Diencephalon (tissue), 1 donor: ENCODE measurements around the gene BFAR. TPM values are rescaled to one million over a fixed set of nuclear protein-coding genes. Genes with fewer than 3 reads are reported as not detected.

Source experiments
- small RNA-seq: library from RNA; depleted of rRNA; stranded (forward); fragments of <200 nt; gene quantifications from one replicate; pipeline ENCODE3, GENCODE V24; 2014
- total RNA-seq: library from RNA; depleted of rRNA; stranded (reverse); fragments of >200 nt; gene quantifications from one replicate; pipeline ENCODE4 v1.2.3, GENCODE V29; 2014

The BFAR gene
- total RNA-seq, result 55.4 TPM

GRCh38 chr16:14632693-14633569, at the start of gene BFAR:
BFAR (plus strand) TSS chr16:14632951; CDS start chr16:14644347, 11,396 bp downstream.

GRCh38 chr16:14629919-14630619, 2.7 kb upstream of the BFAR start, which contains the start of gene PARN:
PARN (minus strand) TSS chr16:14630260; CDS start chr16:14630125, 135 bp downstream.

DNA sequence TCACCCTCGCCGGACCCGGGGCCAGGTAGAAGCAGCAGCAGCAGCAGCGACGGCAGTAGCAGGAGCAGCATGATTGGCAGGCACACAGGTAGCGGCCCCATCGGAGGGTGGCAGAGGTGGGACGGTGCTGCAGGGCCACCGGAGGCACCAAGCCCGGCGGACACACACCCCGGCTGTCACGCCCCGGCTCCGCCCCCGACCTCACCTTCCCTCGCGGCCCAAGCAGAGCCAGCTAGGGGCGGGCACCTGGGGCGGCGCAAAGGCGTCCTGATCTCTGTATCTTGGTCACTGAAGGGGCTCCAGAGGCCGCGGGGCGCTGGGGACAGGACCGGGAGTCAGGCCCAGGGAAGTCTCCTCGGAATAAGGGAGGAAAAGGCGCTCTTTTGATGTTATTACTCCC, 61.4 kb downstream of the BFAR start, which contains the start of gene PLA2G10:
PLA2G10 (minus strand) TSS at position 180 of the 400 bp plus-strand sequence; CDS start at position 101, 79 bp downstream.

DNA sequence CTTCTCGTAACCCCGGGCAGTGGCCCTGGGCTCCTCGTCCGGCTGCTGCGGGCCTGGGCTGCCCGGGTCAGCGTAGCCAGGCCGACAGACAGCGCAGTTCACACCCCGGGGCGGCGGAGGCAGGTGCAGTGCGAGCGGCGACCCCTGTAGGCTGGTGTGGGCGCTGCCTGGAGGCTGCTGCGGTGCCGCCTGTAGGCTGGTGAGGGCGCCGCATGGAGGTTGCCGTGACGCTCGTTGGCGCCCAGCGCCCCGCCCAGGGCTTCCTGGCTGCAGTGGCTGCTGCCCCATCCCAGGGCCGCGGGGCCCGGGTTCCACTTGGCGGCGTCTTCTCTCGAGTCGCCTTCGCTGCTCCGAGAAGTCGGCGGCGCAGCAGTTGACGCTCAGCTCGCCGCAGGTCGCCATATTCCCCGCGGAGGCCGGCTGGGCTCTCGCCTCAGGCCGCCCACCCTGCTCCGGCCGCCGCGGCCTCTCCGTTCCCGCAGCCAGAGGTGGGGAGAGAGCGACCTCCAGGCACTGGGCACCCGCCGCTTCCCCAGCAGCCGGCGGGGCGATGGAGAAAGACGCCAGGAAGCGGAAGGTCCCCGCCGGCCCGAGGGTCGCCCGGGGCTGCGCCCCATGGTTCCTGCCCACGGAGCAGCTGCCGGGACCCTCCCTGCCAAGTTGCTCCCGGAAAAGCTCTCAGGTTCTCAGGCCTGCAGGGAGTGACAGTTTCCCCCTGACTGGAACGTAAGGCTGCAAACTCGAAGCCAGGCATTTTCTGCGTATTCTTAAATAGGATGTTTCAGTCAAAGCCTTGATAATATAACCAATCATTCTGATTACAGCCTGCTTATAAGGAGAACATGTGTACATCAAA, 70.6 kb downstream of the BFAR start, which contains the start of gene NPIPA3:
NPIPA3 (plus strand) TSS at position 256 of the 856 bp plus-strand sequence. CDS start 5,533 bp downstream, outside the sequence.

Small RNA genes within 50 kb of the gene (small RNA-seq; reads per million reads assigned to genes)
- gene RN7SL274P (not detected), gene RNU7-125P (not detected)

Other genes starting within 250 kb of the BFAR start
- gene PARN, start 2.7 kb upstream of the BFAR start, total RNA-seq, result 27.0 TPM
- gene PLA2G10, start 61.4 kb downstream of the BFAR start, total RNA-seq, result not detected
- gene NPIPA3, start 70.5 kb downstream of the BFAR start, total RNA-seq, result 0.69 TPM
- gene NPIPA2, start 109.6 kb downstream of the BFAR start, total RNA-seq, result 0.69 TPM
- 97.1 TPM for gene NOMO1, start 200.8 kb downstream of the BFAR start, total RNA-seq